Spleen (tissue), 11 donors: Measurements from ENCODE around the gene MMP23B. TPM values are rescaled to one million over a fixed set of nuclear protein-coding genes. Genes with fewer than 3 reads are reported as not detected.

Experiments
- DNase-seq: peaks from one replicate; pipeline ENCODE4 v3.0.0-alpha.2; 2020
- H3K27ac ChIP-seq, 8 donors: fragments of 200-600 bp; sonication (generic) in 7 of 8; 1 replicate in 4 of 8; 2 replicates in 4 of 8; pipeline versions ENCODE4 v1.5.0 to v1.8.0; 2016 to 2021; ENCODE audit warnings: inconsistent platforms in 4 of 8, mild to moderate bottlenecking in 4 of 8, moderate library complexity in 1 of 8
- H3K27me3 ChIP-seq, 7 donors: fragments of 200-600 bp; sonication (generic) in 6 of 7; replicated peaks in 1 of 7; 1 replicate in 4 of 7; 2 replicates in 3 of 7; pipeline versions ENCODE4 v1.5.0 to v1.8.0; 2016 to 2021; ENCODE audit warnings: inconsistent platforms in 3 of 7, mild to moderate bottlenecking in 1 of 7
- H3K36me3 ChIP-seq, 6 donors: fragments of 200-600 bp; sonication (generic) in 5 of 6; 1 replicate in 4 of 6; 2 replicates in 2 of 6; pipeline versions ENCODE4 v1.5.0 to v1.8.0; 2016 to 2021; ENCODE audit warnings: inconsistent platforms in 2 of 6
- H3K4me1 ChIP-seq, 6 donors: fragments of 200-600 bp; sonication (generic) in 5 of 6; 1 replicate in 3 of 6; 2 replicates in 3 of 6; pipeline versions ENCODE4 v1.5.0 to v1.8.0; 2016 to 2021; ENCODE audit warnings: inconsistent platforms in 3 of 6
- H3K4me3 ChIP-seq, 8 donors: fragments of 200-600 bp; sonication (generic) in 7 of 8; 1 replicate in 4 of 8; 2 replicates in 4 of 8; pipeline versions ENCODE4 v1.5.0 to v1.8.0; 2016 to 2021; ENCODE audit warnings: inconsistent platforms in 4 of 8, mild to moderate bottlenecking in 4 of 8, moderate library complexity in 2 of 8
- H3K9me3 ChIP-seq, 8 donors: fragments of 200-600 bp; sonication (generic) in 7 of 8; 1 replicate in 4 of 8; 2 replicates in 4 of 8; pipeline versions ENCODE4 v1.5.0 to v1.8.0; 2016 to 2021; ENCODE audit warnings: inconsistent platforms in 4 of 8
- POLR2A ChIP-seq, 3 donors: fragments of 450-650 bp; IDR thresholded peaks; one replicate each; pipeline ENCODE4 v1.5.1; 2017; ENCODE audit warnings: antibody characterized with exemption in 3 of 3, mild to moderate bottlenecking in 1 of 3
- POLR2AphosphoS5 ChIP-seq, 3 donors: sonication (generic); formaldehyde crosslinking; IDR thresholded peaks; one replicate each; pipeline ENCODE4 v1.5.1; 2017; ENCODE audit warnings: antibody characterized with exemption in 3 of 3
- WGBS, 5 donors: extraction: QIAGEN DNeasy Blood & Tissue Kit in 3 of 5; methylation state at CpG; one replicate each; pipeline versions ENCODE4 v1.1.5 to v1.1.7; 2013 to 2018; 5-methylcytosine and 5-hydroxymethylcytosine counted together
- intact Hi-C: fragments of 100-400 bp; cut with DNase I; formaldehyde crosslinking; loops from one replicate; pipeline ENCODE4 v1.15.0; 2023; ENCODE audit warnings: low total_unique reads
- polyA plus RNA-seq, 3 donors: library from polyadenylated mRNA; stranded (reverse); fragments of 200-250 nt; gene quantifications; one replicate each; pipeline ENCODE4 v1.2.1, GENCODE V29; 2013
- total RNA-seq, 7 donors: library from RNA; depleted of rRNA in 3 of 7; stranded (reverse); fragments of >200 nt in 3 of 7; fragmentation: NEBNext Ultra II Directional in 4 of 7; extraction: Animal tissue kit (Norgen Biotek cat#: 25700) in 4 of 7; gene quantifications; one replicate each; pipeline versions ENCODE4 v1.1.0 to v1.2.1, GENCODE V29; 2016 to 2021
- TF ChIP-seq, protein P1 (sequence below), 11 experiments: fragments of 200-600 bp in 7 of 11; fragments of 450-650 bp in 4 of 11; sonication (generic) in 4 of 11; IDR thresholded peaks in 8 of 11; conservative IDR thresholded peaks in 3 of 11; 1 replicate in 7 of 11; 2 replicates in 4 of 11; pipeline versions ENCODE4 v1.4.0 to v1.8.0; 2016 to 2021; ENCODE audit warnings: antibody characterized with exemption in 11 of 11, inconsistent platforms in 4 of 11, mild to moderate bottlenecking in 1 of 11
- donor health status: healthy with polysubstance abuse.
- donor health status: DM: no; HTN: no; CAD: no; lungs with moderate emphysema.
- donor health status: DM: no; HTN: no; CAD: no.
- donor health status: Bipolar disorder and iron deficiency.
- donor health status: healthy.
- donor health status: DM: no; HTN: no; CAD: no.
- donor health status: DM: yes; HTN: yes; CAD: no.

MMP23B gene
- total and polyA plus RNA-seq, 10 donors: 1.4 to 9.3 (median 5.9) TPM

GRCh38 chr1:1615256-1616044 is 16.5 kb upstream of the MMP23B start, which contains the start of gene MIB2:
TSS of gene MIB2 (plus strand) at chr1:1615500. CDS start at chr1:1623453, 7,953 bp downstream.
- WGBS, 5 donors: 0 to 1% (median 0%) methylated on average over 36 to 107 of the region's 107 CpGs
- H3K4me3 ChIP-seq: peak within 1 kb of the TSS; percentile 73 to 98 (median 83)
- H3K36me3 ChIP-seq: peaks cover 0 to 22% (median 0%) of the 10 kb centered on the region in 6 donors
- H3K4me1 ChIP-seq: peaks cover 16 to 70% (median 40%) of the 10 kb centered on the region in 6 donors
- DNase-seq: peak; percentile 99
- H3K9me3 ChIP-seq: no peaks in the 10 kb centered on the region
- TF ChIP-seq POLR2A (IDR thresholded peaks at IDR 0.05): peak; percentile 13 to 54 (median 32)
- TF ChIP-seq, protein P1, sequence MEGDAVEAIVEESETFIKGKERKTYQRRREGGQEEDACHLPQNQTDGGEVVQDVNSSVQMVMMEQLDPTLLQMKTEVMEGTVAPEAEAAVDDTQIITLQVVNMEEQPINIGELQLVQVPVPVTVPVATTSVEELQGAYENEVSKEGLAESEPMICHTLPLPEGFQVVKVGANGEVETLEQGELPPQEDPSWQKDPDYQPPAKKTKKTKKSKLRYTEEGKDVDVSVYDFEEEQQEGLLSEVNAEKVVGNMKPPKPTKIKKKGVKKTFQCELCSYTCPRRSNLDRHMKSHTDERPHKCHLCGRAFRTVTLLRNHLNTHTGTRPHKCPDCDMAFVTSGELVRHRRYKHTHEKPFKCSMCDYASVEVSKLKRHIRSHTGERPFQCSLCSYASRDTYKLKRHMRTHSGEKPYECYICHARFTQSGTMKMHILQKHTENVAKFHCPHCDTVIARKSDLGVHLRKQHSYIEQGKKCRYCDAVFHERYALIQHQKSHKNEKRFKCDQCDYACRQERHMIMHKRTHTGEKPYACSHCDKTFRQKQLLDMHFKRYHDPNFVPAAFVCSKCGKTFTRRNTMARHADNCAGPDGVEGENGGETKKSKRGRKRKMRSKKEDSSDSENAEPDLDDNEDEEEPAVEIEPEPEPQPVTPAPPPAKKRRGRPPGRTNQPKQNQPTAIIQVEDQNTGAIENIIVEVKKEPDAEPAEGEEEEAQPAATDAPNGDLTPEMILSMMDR (IDR thresholded peaks at IDR 0.05 in 8 of 11, conservative IDR thresholded peaks at IDR 0.05 in 3 of 11): peak in 1 of 11 experiments; percentile 19
- peak; percentile 91 to 94 (median 93) for TF ChIP-seq POLR2AphosphoS5 (IDR thresholded peaks at IDR 0.05)
- peak within 1 kb of the TSS; percentile 98 to 100 (median 100) for H3K27ac ChIP-seq
- intact Hi-C loops: no loop called here
- no peaks in the 10 kb centered on the region for H3K27me3 ChIP-seq

GRCh38 chr1:1616045-1616790 is 15.8 kb upstream of the MMP23B start:
- no peak for DNase-seq
- intact Hi-C loops: no loop called here
- TF ChIP-seq POLR2AphosphoS5 (IDR thresholded peaks at IDR 0.05): no peak
- no peak for TF ChIP-seq POLR2A (IDR thresholded peaks at IDR 0.05)
- TF ChIP-seq, protein P1 (IDR thresholded peaks at IDR 0.05 in 8 of 11, conservative IDR thresholded peaks at IDR 0.05 in 3 of 11): no peak

DNA sequence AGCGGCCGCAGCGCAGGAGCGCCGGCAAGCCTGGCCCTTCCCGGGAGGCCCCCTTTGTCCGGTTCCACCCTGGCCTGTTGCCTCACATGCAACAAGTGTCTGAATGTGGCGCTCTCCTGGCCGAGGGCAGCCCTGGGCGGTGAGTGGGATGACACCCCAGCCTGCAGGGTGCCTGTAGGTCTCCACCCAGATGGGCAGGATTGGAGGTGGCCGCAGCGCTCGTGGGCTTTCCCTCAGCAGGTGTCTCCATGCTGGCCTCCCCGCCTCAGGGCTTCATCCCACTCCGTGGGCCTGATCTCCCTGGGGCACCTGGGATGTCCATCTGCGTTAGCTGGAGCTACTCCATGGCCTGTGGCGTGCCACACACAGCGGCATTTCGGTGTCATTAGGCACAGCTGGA is 15.1 kb upstream of the MMP23B start:
- intact Hi-C loops: no loop called here
- Histone ChIP-seq H3K4me1 (peaks cover 16 to 64% (median 37%) of the 10 kb centered on the region in 6 donors), H3K27me3 (no peaks in the 10 kb centered on the region), H3K4me3 (peak overlapping the region; percentile 73 to 98 (median 83)), H3K27ac (no peak overlapping the region), H3K36me3 (peaks cover 0 to 22% (median 0%) of the 10 kb centered on the region in 6 donors), H3K9me3 (no peaks in the 10 kb centered on the region)
- peak; percentile 87 for DNase-seq
- TF ChIP-seq POLR2AphosphoS5 (IDR thresholded peaks at IDR 0.05) (no peak), POLR2A (IDR thresholded peaks at IDR 0.05) (no peak)
- TF ChIP-seq, protein P1 (IDR thresholded peaks at IDR 0.05 in 8 of 11, conservative IDR thresholded peaks at IDR 0.05 in 3 of 11): no peak
- 82 to 95% (median 90%) methylated on average over 16 to 19 of the region's 19 CpGs for WGBS, 5 donors

More at GRCh38 chr1:1616045-1616790, 15.8 kb upstream of the MMP23B start:
- WGBS, 5 donors: 9 to 40% (median 10%) methylated on average over 21 to 80 of the region's 80 CpGs
- peaks cover 16 to 66% (median 37%) of the 10 kb centered on the region in 6 donors for H3K4me1 ChIP-seq
- H3K9me3 ChIP-seq: no peaks in the 10 kb centered on the region
- H3K4me3 ChIP-seq: peak overlapping the region; percentile 73 to 98 (median 83)
- peak overlapping the region; percentile 98 to 100 (median 100) for H3K27ac ChIP-seq
- peaks cover 0 to 22% (median 0%) of the 10 kb centered on the region in 6 donors for H3K36me3 ChIP-seq
- H3K27me3 ChIP-seq: no peaks in the 10 kb centered on the region
